Inflammatory macrophage treated with lipopolysaccharide for 4 hours (primary cell): ENCODE data around the gene AP3B2.

Experiments used
- DNase-seq: peaks from one replicate; pipeline ENCODE4 v3.0.0-alpha.2; 2020

The AP3B2 gene

GRCh38 chr15:82689147-82689546 is 20.5 kb downstream of the AP3B2 start:
- DNase-seq, result no peak

- no peak for DNase-seq
Measured at GRCh38 chr15:82688691-82689090, 21.0 kb downstream of the AP3B2 start.

GRCh38 chr15:82681371-82681770 is 28.3 kb downstream of the AP3B2 start:
- no peak for DNase-seq

- DNase-seq, result no peak
Measured at GRCh38 chr15:82680200-82681102, 29.2 kb downstream of the AP3B2 start.

GRCh38 chr15:82679626-82680199 is 30.0 kb downstream of the AP3B2 start:
- no peak for DNase-seq

GRCh38 chr15:82677720-82678323 is 31.9 kb downstream of the AP3B2 start:
- DNase-seq, result no peak

- no peak for DNase-seq
Measured at GRCh38 chr15:82674873-82675272, 34.8 kb downstream of the AP3B2 start.

GRCh38 chr15:82670699-82671098 is 39.0 kb downstream of the AP3B2 start:
- DNase-seq, result no peak

GRCh38 chr15:82666606-82667005 is 43.1 kb downstream of the AP3B2 start:
- DNase-seq, result no peak

- DNase-seq, result no peak
Measured at GRCh38 chr15:82664021-82664420, 45.7 kb downstream of the AP3B2 start.

- DNase-seq, result peak; percentile 7
Measured at GRCh38 chr15:82663186-82663600, 46.5 kb downstream of the AP3B2 start.

- no peak for DNase-seq
Measured at GRCh38 chr15:82662641-82663040, 47.0 kb downstream of the AP3B2 start.

GRCh38 chr15:82660378-82660777 is 49.3 kb downstream of the AP3B2 start:
- DNase-seq, result no peak

GRCh38 chr15:82656641-82657266 is 52.9 kb downstream of the AP3B2 start:
- no peak for DNase-seq

- no peak for DNase-seq
Measured at GRCh38 chr15:82655606-82656005, 54.1 kb downstream of the AP3B2 start.

- DNase-seq, result no peak
Measured at GRCh38 chr15:82653483-82654168, 56.0 kb downstream of the AP3B2 start.

GRCh38 chr15:82651708-82652107 is 58.0 kb downstream of the AP3B2 start:
- no peak for DNase-seq

GRCh38 chr15:82650046-82650670 is 59.5 kb downstream of the AP3B2 start:
- no peak for DNase-seq

GRCh38 chr15:82649226-82649999 is 60.3 kb downstream of the AP3B2 start:
- no peak for DNase-seq

GRCh38 chr15:82648257-82649103 is 61.2 kb downstream of the AP3B2 start:
- DNase-seq, result no peak

- no peak for DNase-seq
Measured at GRCh38 chr15:82647835-82648256, 61.8 kb downstream of the AP3B2 start.
